ENCODE data around the gene DMBT1.

DMBT1 gene

GRCh38 chr10:122688293-122688989 lies 127.9 kb downstream of the DMBT1 start:
- TF ChIP-seq POLR2A (IDR thresholded peaks at IDR 0.05; ENCODE audit: low read depth, low read length): no peak
- no peak for TF ChIP-seq POLR2AphosphoS5 (IDR thresholded peaks at IDR 0.05; ENCODE audit: low read depth, low read length)
- no peak for TF ChIP-seq POU2F2 (IDR thresholded peaks at IDR 0.05; ENCODE audit: low read depth, low read length)
- TF ChIP-seq SPI1 (IDR thresholded peaks at IDR 0.05; ENCODE audit: low read depth, low read length): no peak
- no peak for TF ChIP-seq TAF1 (IDR thresholded peaks at IDR 0.05; ENCODE audit: low read depth, low read length)
- TF ChIP-seq PAX5 (IDR thresholded peaks at IDR 0.05; ENCODE audit: insufficient read depth, low read length, severe bottlenecking): no peak
- no peak for DNase-seq (ENCODE audit: insufficient read length, low spot score)

DNA sequence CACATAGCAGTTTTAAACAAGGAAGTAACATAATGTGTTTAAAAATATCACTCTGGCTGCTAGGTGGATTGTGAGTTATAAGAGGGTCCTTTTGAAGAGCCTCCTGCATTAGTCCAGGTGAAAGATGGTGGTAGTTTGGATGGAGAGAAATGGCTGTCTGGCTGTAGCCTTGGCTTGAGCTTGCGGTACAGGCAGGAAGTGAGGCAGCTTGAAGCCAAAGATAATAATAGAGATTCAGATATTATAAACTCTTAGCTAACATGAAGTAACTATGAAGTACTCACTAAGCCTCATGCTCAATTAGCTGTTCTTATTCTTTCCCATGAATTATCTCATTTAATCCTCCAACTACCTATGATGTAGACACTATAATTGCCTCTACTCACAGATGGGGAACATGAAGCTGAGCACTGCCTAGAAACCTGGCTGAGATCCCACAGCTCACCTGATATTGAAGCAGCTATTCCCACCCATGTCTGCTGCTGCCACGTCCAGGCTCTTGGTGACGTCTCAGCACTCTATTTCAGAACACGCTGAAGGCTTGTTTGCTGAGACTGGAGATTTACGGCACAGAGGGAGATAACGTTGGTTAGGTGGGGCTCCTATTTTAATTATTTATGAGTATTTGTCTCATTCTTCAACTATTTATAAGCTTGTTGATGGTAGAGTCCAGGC lies 128.7 kb downstream of the DMBT1 start:
- DNase-seq (ENCODE audit: insufficient read length, low spot score) (no peak), FAIRE-seq (no peak)
- TF ChIP-seq POLR2A (IDR thresholded peaks at IDR 0.05; ENCODE audit: low read depth, low read length) (no peak), POU2F2 (IDR thresholded peaks at IDR 0.05; ENCODE audit: low read depth, low read length) (no peak), SPI1 (IDR thresholded peaks at IDR 0.05; ENCODE audit: low read depth, low read length) (no peak), PAX5 (IDR thresholded peaks at IDR 0.05; ENCODE audit: insufficient read depth, low read length, severe bottlenecking) (no peak), TAF1 (IDR thresholded peaks at IDR 0.05; ENCODE audit: low read depth, low read length) (no peak), POLR2AphosphoS5 (IDR thresholded peaks at IDR 0.05; ENCODE audit: low read depth, low read length) (no peak)

More at GRCh38 chr10:122688293-122688989, 127.9 kb downstream of the DMBT1 start:
- FAIRE-seq: no peak

DNA sequence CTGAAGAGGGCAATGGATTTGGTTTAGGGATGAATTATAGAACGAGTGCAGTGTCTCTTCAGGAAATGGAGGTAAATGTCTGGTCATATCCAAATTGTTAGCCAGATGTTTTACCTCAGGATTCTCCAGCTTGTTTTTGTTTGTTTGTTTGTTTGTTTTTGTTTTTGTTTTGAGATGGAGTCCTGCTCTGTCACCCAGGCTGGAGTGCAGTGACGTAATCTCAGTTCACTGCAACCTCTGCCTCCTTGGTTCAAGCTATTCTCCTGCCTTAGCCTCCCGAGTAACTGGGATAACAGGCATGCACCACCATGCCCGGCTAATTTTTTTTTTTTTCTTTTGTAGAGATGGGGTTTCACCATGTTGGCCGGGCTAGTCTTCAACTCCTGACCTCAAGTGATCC lies 132.2 kb downstream of the DMBT1 start:
- TF ChIP-seq POLR2A (IDR thresholded peaks at IDR 0.05; ENCODE audit: low read depth, low read length) (no peak), PAX5 (IDR thresholded peaks at IDR 0.05; ENCODE audit: insufficient read depth, low read length, severe bottlenecking) (no peak), TAF1 (IDR thresholded peaks at IDR 0.05; ENCODE audit: low read depth, low read length) (no peak), POU2F2 (IDR thresholded peaks at IDR 0.05; ENCODE audit: low read depth, low read length) (no peak), SPI1 (IDR thresholded peaks at IDR 0.05; ENCODE audit: low read depth, low read length) (no peak), POLR2AphosphoS5 (IDR thresholded peaks at IDR 0.05; ENCODE audit: low read depth, low read length) (no peak)
- DNase-seq (ENCODE audit: insufficient read length, low spot score) (no peak), FAIRE-seq (no peak)
